ENCODE measurements around the gene SLC22A14.
"Not testable (repeated sequence)": the region's sequence is repeated elsewhere in the genome, so short reads cannot be mapped to it uniquely, and the experiment has no call there.

SLC22A14 gene, protein sequence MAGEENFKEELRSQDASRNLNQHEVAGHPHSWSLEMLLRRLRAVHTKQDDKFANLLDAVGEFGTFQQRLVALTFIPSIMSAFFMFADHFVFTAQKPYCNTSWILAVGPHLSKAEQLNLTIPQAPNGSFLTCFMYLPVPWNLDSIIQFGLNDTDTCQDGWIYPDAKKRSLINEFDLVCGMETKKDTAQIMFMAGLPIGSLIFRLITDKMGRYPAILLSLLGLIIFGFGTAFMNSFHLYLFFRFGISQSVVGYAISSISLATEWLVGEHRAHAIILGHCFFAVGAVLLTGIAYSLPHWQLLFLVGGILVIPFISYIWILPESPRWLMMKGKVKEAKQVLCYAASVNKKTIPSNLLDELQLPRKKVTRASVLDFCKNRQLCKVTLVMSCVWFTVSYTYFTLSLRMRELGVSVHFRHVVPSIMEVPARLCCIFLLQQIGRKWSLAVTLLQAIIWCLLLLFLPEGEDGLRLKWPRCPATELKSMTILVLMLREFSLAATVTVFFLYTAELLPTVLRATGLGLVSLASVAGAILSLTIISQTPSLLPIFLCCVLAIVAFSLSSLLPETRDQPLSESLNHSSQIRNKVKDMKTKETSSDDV

GRCh38 chr3:38281895-38282686, at the start of gene SLC22A14:
Gene SLC22A14 (plus strand): TSS chr3:38282294. CDS start chr3:38306027, 23,733 bp downstream.
- no peak for DNase-seq (ENCODE audit: low spot score)

- DNase-seq (ENCODE audit: low spot score) = no peak
Observed at GRCh38 chr3:38232701-38233100, 49.4 kb upstream of the SLC22A14 start.

DNA sequence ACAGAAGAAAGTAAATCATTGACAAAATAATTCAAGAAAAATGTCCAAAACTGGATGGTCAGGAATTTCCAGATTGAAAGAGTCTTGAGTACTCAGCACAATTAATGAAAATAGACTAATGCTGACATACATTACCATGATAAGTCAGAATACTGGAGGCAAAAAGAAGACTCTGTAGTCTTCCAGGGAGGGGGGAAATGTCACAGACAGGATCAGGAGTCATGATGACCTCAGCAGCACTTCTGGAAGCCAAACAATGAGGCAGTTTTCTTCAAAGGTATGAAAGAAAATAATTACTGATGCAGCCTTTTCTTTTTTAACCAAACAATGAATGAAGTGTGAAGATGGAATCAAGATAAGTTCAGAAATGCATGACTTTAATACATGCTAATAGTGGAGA, 46.6 kb upstream of the SLC22A14 start:
- DNase-seq (ENCODE audit: low spot score) = no peak

DNA sequence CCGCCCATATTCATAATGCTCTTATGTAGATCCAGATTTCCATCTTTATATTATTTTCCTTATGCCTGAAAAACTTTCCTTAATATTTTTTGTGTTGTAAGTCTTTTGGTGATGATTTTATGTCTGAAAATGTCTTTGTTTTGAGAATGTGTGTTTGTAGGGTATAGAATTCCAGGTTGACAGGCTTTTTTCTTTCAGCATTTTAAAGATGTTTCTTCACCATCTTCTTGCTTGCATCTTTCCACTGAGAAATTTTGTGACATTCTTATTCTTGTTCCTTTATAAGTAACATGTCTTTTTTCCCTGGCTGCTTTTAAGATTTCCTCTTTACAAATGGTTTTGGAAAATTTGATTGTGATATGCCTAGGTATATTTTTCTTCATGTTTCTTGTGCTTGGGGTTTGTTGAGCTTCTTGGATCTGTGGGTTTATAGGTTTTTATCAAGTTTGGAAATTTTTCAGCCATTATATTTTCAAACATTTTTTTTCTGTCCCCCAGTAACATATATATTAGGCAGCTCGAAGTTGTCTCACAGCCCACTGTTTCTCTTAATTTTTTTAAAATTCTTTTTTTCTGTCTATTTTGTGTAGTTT, 43.6 kb upstream of the SLC22A14 start:
- no peak for DNase-seq (ENCODE audit: low spot score)

- not testable (repeated sequence) for DNase-seq (ENCODE audit: low spot score)
Observed at GRCh38 chr3:38242812-38243211, 39.3 kb upstream of the SLC22A14 start.

- no peak for DNase-seq (ENCODE audit: low spot score)
Observed at GRCh38 chr3:38245930-38246329, 36.2 kb upstream of the SLC22A14 start.

- no peak for DNase-seq (ENCODE audit: low spot score)
Observed at GRCh38 chr3:38247366-38248035, 34.6 kb upstream of the SLC22A14 start.

GRCh38 chr3:38250198-38250597, 31.9 kb upstream of the SLC22A14 start:
- no peak for DNase-seq (ENCODE audit: low spot score)

DNA sequence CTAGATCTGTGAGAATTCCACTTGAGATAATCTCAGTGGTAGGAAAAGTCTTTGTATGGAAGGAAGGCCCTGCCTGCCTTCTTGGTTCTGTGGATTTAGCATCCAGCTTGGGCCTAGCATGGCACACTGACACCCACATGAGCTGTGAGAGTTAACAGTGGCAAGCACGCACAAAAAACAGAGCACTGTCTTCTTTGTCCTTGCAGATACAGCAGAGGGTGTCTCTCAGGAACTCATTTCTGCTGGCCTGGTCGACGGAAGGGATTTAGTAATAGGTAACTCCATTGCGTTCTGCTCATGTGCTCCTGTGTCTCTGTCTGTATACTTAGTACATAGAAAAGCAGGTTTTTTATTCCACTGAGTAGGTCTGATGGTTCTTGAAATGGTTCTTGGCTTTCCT, 30.9 kb upstream of the SLC22A14 start:
- DNase-seq (ENCODE audit: low spot score) = no peak

GRCh38 chr3:38253704-38254103, 28.4 kb upstream of the SLC22A14 start:
- no peak for DNase-seq (ENCODE audit: low spot score)

DNA sequence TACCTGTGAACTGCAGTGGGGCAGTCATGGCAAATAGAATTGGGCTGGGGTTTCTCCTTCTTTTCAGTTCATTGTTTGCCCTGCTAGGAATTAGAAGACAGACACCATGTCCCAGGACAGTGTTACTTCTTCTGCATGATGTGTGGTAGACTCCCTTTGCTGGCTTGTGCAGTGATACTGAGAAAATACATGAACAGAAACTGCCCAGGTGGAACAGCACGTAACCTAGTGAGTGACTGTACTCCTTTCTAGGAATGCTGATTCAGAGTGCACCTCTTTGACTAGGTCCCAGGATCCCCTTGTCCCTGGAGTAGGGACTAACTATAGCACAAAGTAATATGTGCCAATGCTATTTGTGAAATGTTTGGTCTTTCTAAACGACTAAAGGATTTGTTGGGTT, 27.2 kb upstream of the SLC22A14 start:
- no peak for DNase-seq (ENCODE audit: low spot score)

GRCh38 chr3:38255627-38256026, 26.5 kb upstream of the SLC22A14 start:
- DNase-seq (ENCODE audit: low spot score) = no peak

GRCh38 chr3:38257583-38257982, 24.5 kb upstream of the SLC22A14 start:
- DNase-seq (ENCODE audit: low spot score) = no peak

DNA sequence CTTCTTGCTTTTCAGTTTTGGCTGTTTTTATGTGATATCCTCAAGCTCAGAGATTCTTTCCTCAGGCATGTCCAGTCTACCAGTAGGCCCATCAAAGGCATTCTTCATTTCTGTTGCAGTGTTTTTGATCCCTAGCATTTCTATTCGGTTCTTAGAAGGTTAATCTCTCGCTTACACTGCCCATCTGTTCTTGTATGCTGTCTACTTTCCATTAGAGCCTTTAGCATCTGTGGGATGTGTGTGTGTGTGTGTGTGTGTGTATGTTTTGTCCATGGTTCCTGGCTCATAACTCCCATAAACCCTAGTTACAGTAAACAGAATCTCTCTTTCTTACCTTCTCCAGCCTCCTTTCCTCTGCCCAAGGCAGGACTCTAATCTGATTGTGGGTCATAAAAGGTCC, 21.6 kb upstream of the SLC22A14 start:
- no peak for DNase-seq (ENCODE audit: low spot score)

DNA sequence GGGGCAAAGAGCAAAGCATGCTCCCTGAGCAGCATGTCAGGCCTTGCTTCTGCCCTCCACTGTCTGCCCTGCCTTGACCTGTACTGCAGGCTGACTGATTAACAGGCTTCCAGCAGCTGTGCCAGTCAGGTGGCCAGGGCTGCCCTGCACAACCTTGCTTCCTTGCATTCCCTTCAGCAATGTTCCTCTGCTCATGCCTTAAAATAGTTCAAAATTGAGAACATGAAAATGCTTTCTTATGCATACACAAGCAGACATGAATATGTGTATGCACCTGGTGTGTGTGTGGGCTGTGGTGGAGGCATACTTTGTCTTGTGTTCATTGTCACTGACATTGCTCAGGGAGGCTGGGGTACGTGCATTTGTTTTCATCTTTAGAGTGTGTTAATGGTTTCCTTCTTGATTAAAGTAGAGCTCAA, 17.7 kb upstream of the SLC22A14 start:
- no peak for DNase-seq (ENCODE audit: low spot score)

DNA sequence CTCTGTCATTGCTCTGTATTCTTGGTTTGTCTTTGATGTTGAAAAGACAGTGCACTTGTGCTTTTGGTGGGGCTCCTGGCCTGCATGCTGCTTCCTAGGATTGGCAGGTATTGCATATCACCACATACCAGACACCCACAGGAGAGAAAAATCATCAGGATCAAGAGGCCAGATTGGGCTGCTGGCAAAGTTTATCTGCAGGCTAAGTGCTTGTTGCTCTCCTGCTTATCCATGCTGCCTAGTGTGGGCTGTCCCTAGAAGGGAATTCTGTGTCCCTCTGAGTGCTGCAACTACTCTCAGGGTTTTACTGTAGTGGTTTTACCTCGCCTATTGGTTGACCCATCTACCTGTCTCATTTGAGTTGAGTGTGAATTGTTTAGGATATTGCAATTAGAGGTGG, 17.3 kb upstream of the SLC22A14 start:
- DNase-seq (ENCODE audit: low spot score) = no peak

GRCh38 chr3:38265604-38266307, 16.3 kb upstream of the SLC22A14 start, which contains the start of gene SLC22A13:
Gene SLC22A13 (plus strand): TSS chr3:38265812. CDS start chr3:38265861, 49 bp downstream.
- no peak for DNase-seq (ENCODE audit: low spot score)

- no peak for DNase-seq (ENCODE audit: low spot score)
Observed at GRCh38 chr3:38266810-38267209, 15.3 kb upstream of the SLC22A14 start.

DNA sequence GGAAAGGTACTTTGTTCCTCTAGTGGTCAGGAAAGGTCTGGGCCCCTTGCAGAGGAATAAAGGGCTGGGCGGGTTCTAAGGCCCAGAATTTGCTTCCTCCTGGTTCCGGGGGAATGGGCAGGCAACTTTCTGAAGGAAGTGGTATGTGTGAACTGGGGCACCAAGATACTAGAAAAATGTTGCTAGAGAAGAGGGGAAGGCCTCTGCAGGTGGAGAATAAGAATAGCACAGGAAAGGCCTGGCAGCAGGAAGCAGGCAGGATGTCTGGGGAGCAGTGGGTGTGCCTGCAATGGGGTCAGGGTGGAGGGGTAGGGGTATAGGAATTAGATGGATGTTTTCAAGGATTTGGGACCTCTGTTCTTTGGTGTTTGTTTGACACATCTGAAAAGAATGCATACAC, 14.4 kb upstream of the SLC22A14 start:
- DNase-seq (ENCODE audit: low spot score) = no peak

DNA sequence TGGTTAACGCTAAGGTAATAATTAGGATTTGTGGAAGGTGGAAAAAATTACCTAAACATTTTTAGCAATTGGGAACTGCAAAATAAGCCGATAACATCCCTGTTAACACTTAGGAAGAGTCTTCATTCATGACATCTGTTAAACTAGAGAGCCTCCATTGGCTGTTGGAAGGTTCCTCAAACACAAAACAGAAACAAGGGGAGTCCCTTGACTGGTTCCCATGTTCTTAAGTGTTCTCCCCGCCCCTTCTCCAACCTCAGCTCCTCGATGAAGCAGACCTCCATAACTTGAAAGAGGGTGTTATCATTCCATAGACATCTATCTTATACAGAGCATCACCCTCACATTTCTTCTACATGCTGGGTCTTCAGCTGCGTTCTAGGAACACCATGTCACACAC, 14.0 kb upstream of the SLC22A14 start:
- no peak for DNase-seq (ENCODE audit: low spot score)

DNA sequence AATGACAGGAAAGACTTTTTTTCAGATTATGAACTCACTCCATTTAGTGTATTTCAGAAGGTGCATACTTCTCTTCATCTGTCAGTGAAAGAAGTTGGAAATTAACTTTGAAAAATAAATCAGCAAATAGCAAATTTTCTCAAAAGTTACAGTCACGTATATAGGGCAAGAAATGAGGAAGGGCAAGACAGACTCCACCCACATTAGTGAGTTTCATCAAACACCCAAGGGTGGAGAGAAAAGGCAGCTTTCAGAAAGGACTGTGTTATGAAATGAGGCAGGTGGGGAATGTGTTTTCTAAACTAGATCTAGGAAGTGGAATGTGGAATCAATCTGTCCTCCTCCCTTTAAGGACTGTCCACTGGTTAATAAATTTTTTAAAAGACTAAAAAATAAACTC, 13.6 kb upstream of the SLC22A14 start:
- no peak for DNase-seq (ENCODE audit: low spot score)
